ENCODE results near the gene COL9A3. TPM values are rescaled to one million over a fixed set of nuclear protein-coding genes. Genes with fewer than 3 reads are reported as not detected.

COL9A3 gene
- total RNA-seq, 1 experiment from 2014 or later, result 150 TPM

DNA sequence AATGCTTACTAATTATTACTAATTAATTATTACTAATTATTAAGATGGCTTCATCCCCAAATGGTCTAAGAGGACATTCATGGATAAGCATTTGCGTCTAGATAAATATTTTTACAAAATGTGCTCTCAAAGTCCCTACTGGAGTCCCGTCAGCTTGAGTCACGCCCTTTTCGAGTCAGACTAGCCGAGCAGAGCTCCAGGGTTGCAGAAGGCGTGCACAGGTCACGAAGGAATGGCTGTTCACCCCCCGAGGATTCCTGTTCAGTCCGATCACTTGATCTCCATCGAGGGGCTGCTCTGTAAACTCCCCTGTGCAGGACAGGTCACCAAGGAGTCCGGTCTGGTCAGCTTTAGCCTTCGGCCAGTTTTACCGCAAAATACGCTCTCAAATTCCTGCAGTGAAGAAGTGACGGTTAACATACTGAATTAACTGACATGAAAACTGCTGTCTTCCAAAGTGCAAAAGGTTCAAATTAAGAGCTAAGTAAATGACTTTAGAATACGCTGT is 24.9 kb downstream of the COL9A3 start:
- H3K27ac Mint-ChIP-seq, result peak overlapping the region in 1 of 3 experiments; percentile 9; a peak in 1 of 7 replicates
- no peaks in the 10 kb centered on the region for H3K79me2 ChIP-seq (ENCODE audit: insufficient read depth, low read length)
- no peak overlapping the region for H3K27ac ChIP-seq (ENCODE audit: insufficient read length, low read depth, low read length)
- no peaks in the 10 kb centered on the region for H3K23me2 ChIP-seq (ENCODE audit: insufficient read length, low read depth, low read length, poor library complexity, severe bottlenecking)
- no peak overlapping the region for H4K91ac ChIP-seq (ENCODE audit: insufficient read length, low read depth, low read length)
- H3K23ac ChIP-seq (ENCODE audit: insufficient read length, low read depth, low read length), result no peak overlapping the region
- H2BK12ac ChIP-seq (ENCODE audit: insufficient read length, low read depth, low read length), result no peak overlapping the region
- WGBS (ENCODE audit: extremely low coverage, insufficient read length, low lambda C conversion rate), result no CpG with 5 or more reads among the region's 16 CpGs
- no peaks in the 10 kb centered on the region for H3K79me1 ChIP-seq (ENCODE audit: insufficient read depth, low read depth, low read length, poor library complexity, severe bottlenecking)
- no peak overlapping the region for H2AFZ ChIP-seq (ENCODE audit: low read length)
- H4K20me1 ChIP-seq (ENCODE audit: control insufficient read depth, insufficient read depth, insufficient read length), result no peaks in the 10 kb centered on the region
- H3K56ac ChIP-seq (ENCODE audit: insufficient read length, low read depth, low read length), result no peak overlapping the region
- no peak overlapping the region for H3K18ac ChIP-seq (ENCODE audit: insufficient read length, low read depth, low read length)
- no peak overlapping the region for H3K4me3 Mint-ChIP-seq
- H3T11ph ChIP-seq (ENCODE audit: low read length), result no peak overlapping the region
- H3K27me3 Mint-ChIP-seq (ENCODE audit: low read depth), result no peaks in the 10 kb centered on the region
- H2AK5ac ChIP-seq (ENCODE audit: insufficient read length, low read length), result no peak overlapping the region
- H3K9ac ChIP-seq (ENCODE audit: extremely low read depth, insufficient read length, low read length), result no peak overlapping the region
- H3K36me3 Mint-ChIP-seq (ENCODE audit: insufficient read depth in 1 of 3, low read depth in 3 of 3), result peaks cover 16 to 60% (median 55%) of the 10 kb centered on the region in 3 experiments; a peak in 6 of 7 replicates
- H3K27me3 ChIP-seq (ENCODE audit: insufficient read depth, low read length), result no peaks in the 10 kb centered on the region
- H3K4me2 ChIP-seq (ENCODE audit: insufficient read depth, insufficient read length, low read length), result no peak overlapping the region
- H3K9me3 ChIP-seq (ENCODE audit: control insufficient read depth, low read depth, low read length), result no peaks in the 10 kb centered on the region
- H3K4ac ChIP-seq (ENCODE audit: low read depth, low read length), result no peak overlapping the region
- no peaks in the 10 kb centered on the region for H3K4me1 ChIP-seq (ENCODE audit: insufficient read depth, low read length)
- H2BK15ac ChIP-seq (ENCODE audit: low read depth, low read length), result no peak overlapping the region
- H3K14ac ChIP-seq (ENCODE audit: insufficient read depth, low read length), result no peak overlapping the region
- H4K5ac ChIP-seq (ENCODE audit: insufficient read length, low read depth, low read length), result no peak overlapping the region
- H2BK20ac ChIP-seq (ENCODE audit: low read depth, low read length, poor library complexity, severe bottlenecking), result no peak overlapping the region
- no peaks in the 10 kb centered on the region for H3K9me3 Mint-ChIP-seq
- no peak for DNase-seq
- H2BK120ac ChIP-seq (ENCODE audit: low read depth, low read length, poor library complexity, severe bottlenecking), result no peak overlapping the region
- no peak overlapping the region for H2BK5ac ChIP-seq (ENCODE audit: insufficient read length, low read length)
- H3K4me1 Mint-ChIP-seq, result peaks cover 10 to 19% of the 10 kb centered on the region in 2 experiments
- TF ChIP-seq, protein P1, sequence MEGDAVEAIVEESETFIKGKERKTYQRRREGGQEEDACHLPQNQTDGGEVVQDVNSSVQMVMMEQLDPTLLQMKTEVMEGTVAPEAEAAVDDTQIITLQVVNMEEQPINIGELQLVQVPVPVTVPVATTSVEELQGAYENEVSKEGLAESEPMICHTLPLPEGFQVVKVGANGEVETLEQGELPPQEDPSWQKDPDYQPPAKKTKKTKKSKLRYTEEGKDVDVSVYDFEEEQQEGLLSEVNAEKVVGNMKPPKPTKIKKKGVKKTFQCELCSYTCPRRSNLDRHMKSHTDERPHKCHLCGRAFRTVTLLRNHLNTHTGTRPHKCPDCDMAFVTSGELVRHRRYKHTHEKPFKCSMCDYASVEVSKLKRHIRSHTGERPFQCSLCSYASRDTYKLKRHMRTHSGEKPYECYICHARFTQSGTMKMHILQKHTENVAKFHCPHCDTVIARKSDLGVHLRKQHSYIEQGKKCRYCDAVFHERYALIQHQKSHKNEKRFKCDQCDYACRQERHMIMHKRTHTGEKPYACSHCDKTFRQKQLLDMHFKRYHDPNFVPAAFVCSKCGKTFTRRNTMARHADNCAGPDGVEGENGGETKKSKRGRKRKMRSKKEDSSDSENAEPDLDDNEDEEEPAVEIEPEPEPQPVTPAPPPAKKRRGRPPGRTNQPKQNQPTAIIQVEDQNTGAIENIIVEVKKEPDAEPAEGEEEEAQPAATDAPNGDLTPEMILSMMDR (conservative IDR thresholded peaks at IDR 0.05), result no peak
- H4K8ac ChIP-seq (replicated peaks; ENCODE audit: insufficient read length, low read depth, low read length), result no peak overlapping the region

Data from H9 (cell line).